K562 (cell line): ENCODE results near the gene DPH2. TPM values are rescaled to one million over a fixed set of nuclear protein-coding genes. Genes with fewer than 3 reads are reported as not detected.

Experiments used
- ATAC-seq: fragments of 200-7000 bp; cut with Tn5 transposase; 3 replicates; pipeline ENCODE4 v1.9.1; 2020; ENCODE audit warnings: moderate library complexity
- BruUV-seq: library from RNA; stranded (reverse); fragments of 400-500 nt; replicated peaks from 2 replicates; lab custom pipeline; 2021; lab: Mats Ljungman, UMichigan
- CTCF ChIA-PET: fragments of 300-600 bp; formaldehyde crosslinking; extraction: SDS; loops from one replicate; lab custom pipeline; 2021; ENCODE audit warnings: low intra/inter-chr PET ratio; lab: Yijun Ruan, JAX
- POLR2A ChIA-PET: fragments of 300-600, 350-650 bp; sonication (Branson Sonifier 250); formaldehyde crosslinking; extraction: SDS; loops from one replicate; lab custom pipeline; 2021; ENCODE audit warnings: antibody characterized with exemption, inconsistent platforms; lab: Yijun Ruan, JAX
- DNase-seq, 4 experiments: peaks; one replicate each; pipeline versions ENCODE4 v3.0.0 to v3.0.0-alpha.2; 2011 to 2018; ENCODE audit warnings: low spot score in 3 of 4, mixed read lengths in 3 of 4; ENCODE audit errors: extremely low read depth in 1 of 4
- FAIRE-seq: peaks from 2 replicates; lab custom pipeline; 2011; peaks lifted over from hg19 to GRCh38; lab: Jason Lieb, UNC
- H2AFZ ChIP-seq: 2 replicates; pipeline ENCODE4 v1.6.0; 2011; ENCODE audit warnings: low read depth, low read length, control low read depth, inconsistent platforms
- H3K27ac ChIP-seq: fragments of 200-600 bp; 3 replicates; pipeline ENCODE4 v1.8.0; 2011; ENCODE audit warnings: low read depth, mild to moderate bottlenecking, control low read depth, inconsistent platforms, low read length, moderate library complexity, mixed read lengths; ENCODE audit errors: extremely low read depth
- H3K27me3 ChIP-seq, 2 experiments: fragments of 300-600 bp in 1 of 2; 2 replicates in 1 of 2; 3 replicates in 1 of 2; pipeline versions ENCODE4 v1.6.0 to v1.8.0; 2011; ENCODE audit warnings: inconsistent platforms in 2 of 2, low read length in 2 of 2, mild to moderate bottlenecking in 1 of 2, mixed read lengths in 1 of 2, moderate library complexity in 1 of 2; ENCODE audit not compliant: control insufficient read depth in 2 of 2, insufficient read depth in 2 of 2
- H3K36me3 ChIP-seq: fragments of 300-600 bp; 3 replicates; pipeline ENCODE4 v1.8.0; 2011; ENCODE audit warnings: mild to moderate bottlenecking, low read length, inconsistent platforms; ENCODE audit not compliant: control insufficient read depth, insufficient read depth
- H3K4me1 ChIP-seq, 2 experiments: fragments of 200-600 bp in 1 of 2; replicated peaks in 1 of 2; 2 replicates in 1 of 2; 3 replicates in 1 of 2; pipeline versions ENCODE4 v1.5.1 to v1.8.0; 2011; ENCODE audit warnings: inconsistent platforms in 2 of 2, low read length in 2 of 2, mild to moderate bottlenecking in 1 of 2, mixed read lengths in 1 of 2, moderate library complexity in 1 of 2; ENCODE audit not compliant: control insufficient read depth in 2 of 2, insufficient read depth in 2 of 2
- H3K4me2 ChIP-seq: 2 replicates; pipeline ENCODE4 v1.6.1; 2011; ENCODE audit warnings: low read length, control low read depth, inconsistent platforms, mixed read lengths; ENCODE audit not compliant: insufficient read depth
- H3K4me3 ChIP-seq: fragments of 200-600 bp; sonication (generic), shearing (Covaris generic); 2 replicates; pipeline ENCODE4 v1.5.1; 2016; ENCODE audit warnings: control low read depth, inconsistent platforms
- H3K79me2 ChIP-seq: fragments of 200-600 bp; 3 replicates; pipeline ENCODE4 v1.8.0; 2011; ENCODE audit warnings: low read length, inconsistent platforms; ENCODE audit not compliant: control insufficient read depth, insufficient read depth
- H3K9ac ChIP-seq, 2 experiments: 2 replicates each; pipeline versions ENCODE4 v1.6.0 to v1.6.1; 2011; ENCODE audit warnings: low read depth in 2 of 2, low read length in 2 of 2, control low read depth in 1 of 2, inconsistent platforms in 1 of 2, mild to moderate bottlenecking in 1 of 2, mixed read lengths in 1 of 2; ENCODE audit not compliant: insufficient read depth in 1 of 2
- H3K9me1 ChIP-seq: one replicate; pipeline ENCODE4 v1.6.0; 2011; ENCODE audit warnings: inconsistent platforms, mild to moderate bottlenecking, low read length, moderate library complexity; ENCODE audit not compliant: control insufficient read depth, insufficient read depth
- H3K9me3 ChIP-seq: replicated peaks from 2 replicates; pipeline ENCODE4 v1.5.1; 2011; ENCODE audit warnings: low read depth, low read length, inconsistent platforms; ENCODE audit not compliant: control insufficient read depth, insufficient read depth
- H4K20me1 ChIP-seq: replicated peaks from 2 replicates; pipeline ENCODE4 v1.6.1; 2011; ENCODE audit warnings: low read length, inconsistent platforms, mixed read lengths; ENCODE audit not compliant: control insufficient read depth, insufficient read depth
- FIP1L1 ChIP-seq: fragments of 200-400 bp; formaldehyde crosslinking; IDR thresholded peaks from 2 replicates; pipeline ENCODE4 v1.6.1; 2018; ENCODE audit warnings: mild to moderate bottlenecking, low read depth, low read length; ENCODE audit not compliant: poor library complexity, severe bottlenecking
- FOXJ3 ChIP-seq: sonication (generic); formaldehyde crosslinking; IDR thresholded peaks from 2 replicates; pipeline ENCODE4 v1.4.0; 2020; ENCODE audit warnings: mild to moderate bottlenecking, missing genetic modification reagents
- NFIC ChIP-seq: fragments of 450-650 bp; IDR thresholded peaks from 2 replicates; pipeline ENCODE4 v1.6.1; 2017; ENCODE audit warnings: mild to moderate bottlenecking, inconsistent platforms
- PCBP1 ChIP-seq: fragments of 200-400 bp; formaldehyde crosslinking; IDR thresholded peaks from 2 replicates; pipeline ENCODE4 v1.6.1; 2018; ENCODE audit warnings: mild to moderate bottlenecking, low read depth, low read length; ENCODE audit not compliant: poor library complexity, severe bottlenecking
- POLR2G ChIP-seq: fragments of 200-400 bp; formaldehyde crosslinking; IDR thresholded peaks from 2 replicates; pipeline ENCODE4 v1.6.1; 2017; ENCODE audit warnings: low read depth, mild to moderate bottlenecking, antibody characterized with exemption, low read length, moderate library complexity
- RBM22 ChIP-seq: fragments of 200-400 bp; formaldehyde crosslinking; IDR thresholded peaks from 2 replicates; pipeline ENCODE4 v1.6.1; 2018; ENCODE audit warnings: low read length, low read depth; ENCODE audit not compliant: poor library complexity, severe bottlenecking
- WGBS: fragments of 100-300 bp; shearing (Covaris generic); methylation state at CpG from one replicate; pipeline ENCODE4 v1.1.6; 2016; ENCODE audit warnings: low coverage, mixed read lengths; ENCODE audit not compliant: insufficient coverage; ENCODE audit errors: missing lambda C conversion rate; 5-methylcytosine and 5-hydroxymethylcytosine counted together
- in situ Hi-C: fragments of 300-500 bp; cut with MboI; formaldehyde crosslinking; loops from 4 replicates; pipeline ENCODE4 v1.15.0; 2018; ENCODE audit warnings: inconsistent platforms, mixed read lengths
- intact Hi-C: fragments of 100-400 bp; cut with micrococcal nuclease; formaldehyde crosslinking; loops from 2 replicates; pipeline ENCODE4 v1.14.2; 2022
- polyA plus RNA-seq, 8 experiments: library from polyadenylated mRNA; depleted of rRNA in 4 of 8; stranded (reverse) in 5 of 8; unstranded in 3 of 8; fragments of >200 nt; fragmentation: Nextera tagmentation in 2 of 8; fragmentation: Illumina TruSeq in 1 of 8; extraction: Ambion mirVana in 2 of 8; extraction: Trizol in 1 of 8; gene quantifications; 2 replicates each; pipeline versions ENCODE4 v1.2.1 to v1.2.3, GENCODE V29; 2011 to 2014; ENCODE audit warnings: inconsistent platforms in 1 of 8, missing spikeins in 1 of 8
- total RNA-seq, 7 experiments: library from RNA; depleted of rRNA in 6 of 7; stranded (reverse); fragments of >200 nt in 6 of 7; fragmentation: Illumina TruSeq in 2 of 7; extraction: Trizol in 2 of 7; gene quantifications; 2 replicates each; pipeline versions ENCODE4 v1.2.1 to v1.2.3, GENCODE V29; 2011 to 2021; ENCODE audit warnings: low replicate concordance in 1 of 7

DPH2 gene
- total and polyA plus RNA-seq, 9 of the 15 experiments (the other 6 are each of a cell fraction or from before 2014, with no cell fraction given): 17.9 to 94.1 (median 68.1) TPM

DNA sequence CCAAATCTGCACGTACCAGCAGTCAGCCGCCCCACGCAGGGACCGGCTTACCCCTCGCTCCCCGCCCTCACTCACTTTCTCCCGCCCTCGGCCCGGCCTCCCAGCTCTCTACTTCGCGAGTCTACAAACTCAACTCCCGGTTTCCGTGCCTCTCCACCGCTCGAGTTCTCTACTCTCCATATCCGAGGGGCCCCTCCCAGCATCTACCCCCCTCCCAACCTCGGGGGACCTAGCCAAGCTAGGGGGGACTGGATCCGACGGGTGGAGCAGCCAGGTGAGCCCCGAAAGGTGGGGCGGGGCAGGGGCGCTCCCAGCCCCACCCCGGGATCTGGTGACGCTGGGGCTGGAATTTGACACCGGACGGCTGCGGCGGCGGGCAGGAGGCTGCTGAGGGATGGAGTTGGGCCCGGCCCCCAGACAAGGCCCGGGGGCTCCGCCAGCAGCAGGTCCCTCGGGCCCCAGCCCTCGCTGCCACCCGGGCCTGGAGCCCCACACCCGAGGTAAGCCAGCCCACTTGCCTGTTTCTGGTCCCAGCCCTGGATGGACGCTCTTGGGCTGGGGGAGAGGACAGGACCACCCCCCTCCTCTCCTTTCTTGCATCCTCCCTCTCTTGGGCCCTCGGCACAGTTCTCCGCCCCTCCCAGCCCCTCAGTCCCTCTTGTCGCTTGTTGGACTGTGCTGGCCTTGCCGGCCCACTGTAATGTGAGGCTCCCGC is 36.3 kb upstream of the DPH2 start, which contains the start of gene ARTN:
Gene ARTN (plus strand): TSS at position 416 of the 715 bp plus-strand sequence. CDS start 1,856 bp downstream, outside the sequence.
- BruUV-seq: no TSS peak
- Histone ChIP-seq H3K79me2 (no peaks in the 10 kb centered on the region), H3K4me3 (no peak within 1 kb of the TSS), H3K27me3 (no peaks in the 10 kb centered on the region), H3K36me3 (peaks cover 4% of the 10 kb centered on the region; the same call in 2 of the 3 replicates), H3K27ac (no peak within 1 kb of the TSS), H2AFZ (peak within 1 kb of the TSS; percentile 65), H3K9me1 (peaks cover 5% of the 10 kb centered on the region), H3K4me1 (peaks cover 12 to 32% of the 10 kb centered on the region in 2 experiments; a peak in 4 of 5 replicates), H3K9me3 (no peaks in the 10 kb centered on the region), H4K20me1 (0 out of 2 replicates have a peak, but pooled peaks cover 3% of the 10 kb centered on the region), H3K4me2 (peak within 1 kb of the TSS; percentile 37; the same call in 1 of the 2 replicates), H3K9ac (0 out of 4 replicates have a peak within 1 kb of the TSS, but pooled peaks of 1 of the 2 experiments have one; percentile 29)
- ChIA-PET CTCF (interaction anchor here (1.8 to 4.7 kb wide), 4 partner anchors 13 to 706 kb away, joined by 7 to 79 read pairs (median 32); partner anchors contain the start of genes IPO13 and PTPRF), POLR2A (interaction anchor here (1.0 to 2.1 kb wide), 3 partner anchors 10 to 168 kb away, joined by 3 to 10 read pairs (median 4); no protein-coding TSS in a partner anchor)
- 51% methylated on average over 32 of the region's 42 CpGs for WGBS
- FAIRE-seq (no peak), DNase-seq (no peak), ATAC-seq (no peak)
- in situ Hi-C loops (loop anchor here (5.0 to 10.0 kb wide), 2 partner anchors 161 to 699 kb away; no protein-coding TSS in a partner anchor), intact Hi-C loops (loop anchor here (1.0 to 5.0 kb wide), 5 partner anchors 86 to 706 kb away; no protein-coding TSS in a partner anchor)
- peak; percentile 17 for TF ChIP-seq FIP1L1
- peak; percentile 51 for TF ChIP-seq RBM22
- TF ChIP-seq POLR2G: peak; percentile 60
- no peak for TF ChIP-seq FOXJ3
- TF ChIP-seq NFIC: no peak
- TF ChIP-seq PCBP1: peak; percentile 62
